GM13976 (cell line): ENCODE results near the gene NCAPG2.

Source experiments
- DNase-seq: peaks from one replicate; pipeline ENCODE4 v3.0.0; 2012; ENCODE audit warnings: low spot score
- CTCF ChIP-seq: IDR thresholded peaks from 2 replicates; pipeline ENCODE4 v1.5.1; 2012; ENCODE audit warnings: borderline replicate concordance, mild to moderate bottlenecking; ENCODE audit not compliant: insufficient read depth; ENCODE audit errors: extremely low read depth, missing control alignments, control extremely low read depth
- in situ Hi-C: fragments of 300-500 bp; cut with MboI; formaldehyde crosslinking; loops from one replicate; pipeline ENCODE4 v1.12.0; 2022; ENCODE audit warnings: low sequenced_read_pairs, mixed read lengths, inconsistent platforms; ENCODE audit not compliant: unreplicated experiment

NCAPG2 gene

DNA sequence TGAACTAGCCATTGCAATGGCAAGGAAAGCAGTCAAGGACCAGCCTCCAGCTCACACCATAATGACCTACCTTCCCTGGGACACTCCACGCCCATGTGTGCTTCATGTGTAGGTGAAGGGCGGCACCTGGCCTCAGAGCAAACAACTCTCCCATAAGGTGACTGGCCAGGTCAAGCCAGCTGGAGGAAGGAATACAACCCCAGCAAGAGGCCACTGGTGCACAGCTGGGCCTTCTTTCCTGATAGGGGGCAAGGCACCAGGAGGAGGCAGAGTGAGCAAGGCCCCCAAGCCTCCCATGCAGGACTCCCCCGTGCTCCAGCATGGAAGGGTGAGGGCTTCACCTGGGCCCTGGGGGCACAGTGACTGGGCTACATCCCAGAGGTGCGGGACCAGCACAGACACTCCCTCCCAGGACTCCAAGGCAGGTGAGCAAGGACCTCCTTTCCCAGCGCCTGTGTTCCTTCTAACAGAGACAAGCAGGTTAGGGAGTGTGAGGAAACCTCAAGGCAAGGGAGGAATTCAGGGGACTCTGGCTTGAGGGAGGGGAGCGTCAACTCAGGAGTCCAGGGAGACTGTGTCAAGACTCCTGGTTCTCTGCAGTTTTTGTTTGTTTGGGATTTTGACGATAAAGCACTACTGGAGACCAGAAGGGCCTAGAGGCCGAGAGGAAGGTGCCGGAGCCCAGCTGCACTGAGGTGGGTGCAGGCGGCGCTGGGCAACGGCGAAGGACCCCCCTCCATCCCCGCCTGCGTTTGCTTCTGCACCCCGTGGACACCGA, 118.7 kb downstream of the NCAPG2 start:
- DNase-seq = no peak
- no peak for TF ChIP-seq CTCF

DNA sequence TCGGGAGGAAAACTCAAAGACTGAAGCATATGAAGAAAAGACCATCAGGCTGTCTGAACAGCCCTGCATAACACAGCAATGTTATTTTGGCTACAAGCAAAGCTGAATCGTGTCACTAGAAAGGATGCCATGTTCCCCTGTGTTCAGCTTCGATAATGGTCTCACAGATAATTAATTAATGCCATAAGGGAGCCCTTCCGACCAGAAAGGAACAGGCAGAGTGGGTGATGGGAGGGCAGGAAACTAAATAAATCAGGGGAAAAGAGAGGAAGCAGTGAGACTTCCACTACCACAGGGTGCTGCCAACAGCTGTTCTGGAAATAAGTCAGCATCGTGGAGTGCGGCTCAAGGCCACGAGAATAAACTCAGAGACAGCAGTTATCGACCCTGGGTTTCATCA, 120.2 kb downstream of the NCAPG2 start:
- no peak for DNase-seq
- in situ Hi-C loops = no loop called here
- TF ChIP-seq CTCF = no peak

More for the DNA sequence above, 118.7 kb downstream of the NCAPG2 start:
- in situ Hi-C loops = no loop called here

DNA sequence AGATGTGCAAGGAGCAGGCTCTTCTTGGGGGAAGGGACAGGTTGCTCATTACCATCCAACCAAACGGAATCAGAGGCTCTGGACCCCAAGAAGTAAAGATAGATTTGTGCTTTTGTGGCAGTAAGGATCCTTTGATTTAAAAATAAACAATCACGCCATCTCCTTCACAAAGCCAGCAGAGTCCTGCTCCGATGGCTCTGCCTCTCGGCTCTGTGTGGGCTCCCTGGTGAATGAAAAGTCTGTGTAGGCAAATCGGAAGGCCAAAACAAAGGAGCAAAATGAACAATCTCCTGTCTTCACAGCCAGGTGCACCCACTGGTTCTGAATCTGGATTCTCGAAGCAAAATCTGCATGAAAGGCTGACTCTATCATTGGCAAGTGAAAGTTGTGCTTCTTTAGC, 120.8 kb downstream of the NCAPG2 start:
- in situ Hi-C loops = no loop called here
- no peak for TF ChIP-seq CTCF
- no peak for DNase-seq

DNA sequence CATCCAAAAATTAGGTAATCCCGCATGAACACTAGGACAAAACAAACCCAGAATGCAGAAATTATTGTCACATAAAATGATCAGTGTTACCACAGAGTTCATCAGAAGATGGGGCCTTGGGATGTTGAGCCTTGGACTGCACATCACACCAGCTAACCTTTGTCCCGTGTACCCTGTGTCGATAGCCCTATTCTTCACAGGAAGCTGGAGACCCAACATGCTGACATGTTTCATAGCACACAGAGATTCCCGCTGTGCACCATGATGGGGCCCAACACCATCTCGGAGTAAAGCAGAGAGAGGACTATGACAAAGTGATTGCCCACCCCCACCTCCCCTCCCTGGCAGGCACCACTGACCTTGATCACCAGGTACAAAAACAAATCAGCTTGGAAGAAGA, 121.5 kb downstream of the NCAPG2 start:
- no peak for TF ChIP-seq CTCF
- in situ Hi-C loops = no loop called here

DNA sequence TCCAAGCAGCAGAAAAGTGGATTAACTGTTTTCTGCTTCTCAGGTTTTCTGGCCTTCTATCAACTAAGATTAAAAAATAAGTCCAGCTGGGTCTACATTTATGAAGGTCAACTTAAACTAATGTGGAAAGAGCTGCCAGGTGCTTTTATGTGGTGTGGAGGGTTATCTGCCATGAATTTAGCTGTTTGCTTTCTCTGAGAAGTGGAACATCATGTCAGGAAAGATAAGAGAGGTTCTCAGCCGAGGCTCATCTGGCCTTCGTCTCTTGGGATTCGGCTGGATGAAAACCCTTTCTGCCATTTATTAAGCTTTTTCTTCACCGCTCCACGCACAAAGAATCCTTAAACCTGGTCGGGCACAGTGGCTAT, 122.5 kb downstream of the NCAPG2 start:
- TF ChIP-seq CTCF = no peak
- in situ Hi-C loops = no loop called here
- no peak for DNase-seq

More for the DNA sequence above, 121.5 kb downstream of the NCAPG2 start:
- DNase-seq = no peak

DNA sequence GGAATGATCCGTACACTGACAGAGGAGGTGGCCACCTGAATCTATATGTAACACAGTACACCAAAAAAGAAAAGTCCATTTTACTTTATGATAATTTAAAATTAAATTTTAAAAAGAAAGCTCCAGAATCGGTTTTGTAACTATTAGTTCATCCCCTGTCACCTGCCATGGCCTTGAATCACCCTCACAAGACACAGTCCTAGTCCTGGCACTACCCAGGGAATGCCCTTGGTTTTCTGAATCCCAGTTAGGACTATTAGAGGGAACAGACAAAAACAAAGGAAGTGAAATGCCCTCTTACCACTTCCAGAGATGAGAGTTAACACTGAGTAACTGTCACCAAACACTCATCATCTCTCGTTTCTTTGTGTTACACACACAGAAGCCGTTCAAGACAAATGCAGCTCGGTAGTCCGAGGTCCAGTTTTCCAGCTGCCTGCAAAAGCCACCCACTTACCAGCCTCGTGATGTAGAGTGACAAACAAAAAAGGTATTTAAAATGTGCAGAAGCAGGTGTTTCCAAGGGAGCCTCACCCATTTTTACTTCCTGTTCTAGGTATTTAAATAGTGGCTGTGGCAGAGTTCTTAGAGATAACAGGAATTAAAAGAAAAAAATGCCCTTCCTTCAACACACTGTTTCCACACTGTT, 123.0 kb downstream of the NCAPG2 start:
- DNase-seq = no peak
- no peak for TF ChIP-seq CTCF

More for the DNA sequence above, 123.0 kb downstream of the NCAPG2 start:
- in situ Hi-C loops = no loop called here
